GM21447 (cell line): ENCODE measurements around the gene HOXA9.

Experiments
- ATAC-seq: cut with Tn5 transposase; IDR thresholded peaks from one replicate; pipeline ENCODE4 v1.9.1; 2021; ENCODE audit not compliant: unreplicated experiment

Gene HOXA9

GRCh38 chr7:27144781-27145164 is 20.6 kb downstream of the HOXA9 start:
- no peak for ATAC-seq

GRCh38 chr7:27143950-27144780 is 21.2 kb downstream of the HOXA9 start:
- no peak for ATAC-seq

- no peak for ATAC-seq
These were observed 22.1 kb downstream of the HOXA9 start, which contains the start of gene HOXA5 for GRCh38 chr7:27143023-27143949. TSS of gene HOXA5 (minus strand) at chr7:27143681. CDS start at chr7:27143607, 74 bp downstream.

GRCh38 chr7:27142580-27143022 is 22.7 kb downstream of the HOXA9 start:
- ATAC-seq: no peak

- ATAC-seq: no peak
These were observed 23.3 kb downstream of the HOXA9 start for GRCh38 chr7:27141923-27142579.

GRCh38 chr7:27141137-27141922 is 24.0 kb downstream of the HOXA9 start:
- no peak for ATAC-seq

- ATAC-seq: no peak
These were observed 25.0 kb downstream of the HOXA9 start for GRCh38 chr7:27140126-27140857.

GRCh38 chr7:27139334-27140125 is 25.8 kb downstream of the HOXA9 start:
- no peak for ATAC-seq

GRCh38 chr7:27138985-27139333 is 26.4 kb downstream of the HOXA9 start:
- ATAC-seq: no peak

- no peak for ATAC-seq
These were observed 26.9 kb downstream of the HOXA9 start for GRCh38 chr7:27138472-27138871.

- no peak for ATAC-seq
These were observed 27.6 kb downstream of the HOXA9 start for GRCh38 chr7:27137640-27138315.

GRCh38 chr7:27134392-27134791 is 30.9 kb downstream of the HOXA9 start:
- ATAC-seq: no peak

GRCh38 chr7:27133409-27134231 is 31.7 kb downstream of the HOXA9 start:
- no peak for ATAC-seq

- ATAC-seq: no peak
These were observed 32.4 kb downstream of the HOXA9 start for GRCh38 chr7:27132978-27133377.

- ATAC-seq: no peak
These were observed 33.1 kb downstream of the HOXA9 start for GRCh38 chr7:27132214-27132613.

GRCh38 chr7:27131390-27131819 is 33.9 kb downstream of the HOXA9 start:
- no peak for ATAC-seq

GRCh38 chr7:27130540-27131389 is 34.6 kb downstream of the HOXA9 start, which contains the start of gene HOXA4:
TSS of gene HOXA4 (minus strand) at chr7:27130757. CDS start at chr7:27130733, 24 bp downstream.
- ATAC-seq: no peak
